HG02798 (cell line): ENCODE results near the gene PYROXD2.

Experiments used
- ATAC-seq: cut with Tn5 transposase; IDR thresholded peaks from one replicate; pipeline ENCODE4 v1.9.1; 2021; ENCODE audit warnings: mild to moderate bottlenecking; ENCODE audit not compliant: unreplicated experiment, poor library complexity

The PYROXD2 gene

GRCh38 chr10:98414932-98415730 lies at the start of gene PYROXD2:
Gene PYROXD2, minus strand, starts transcription at chr10:98415182. Its CDS starts 47 bp downstream, at chr10:98415135.
- ATAC-seq: no peak

- no peak for ATAC-seq
Observed at GRCh38 chr10:98463976-98464754, 49.2 kb upstream of the PYROXD2 start.

- no peak for ATAC-seq
Observed at GRCh38 chr10:98463016-98463415, 48.0 kb upstream of the PYROXD2 start.

GRCh38 chr10:98461500-98461842 lies 46.5 kb upstream of the PYROXD2 start:
- no peak for ATAC-seq

- ATAC-seq: no peak
Observed at GRCh38 chr10:98460837-98461499, 46.0 kb upstream of the PYROXD2 start.

GRCh38 chr10:98458809-98459784 lies 44.1 kb upstream of the PYROXD2 start:
- no peak for ATAC-seq

GRCh38 chr10:98457721-98458120 lies 42.7 kb upstream of the PYROXD2 start:
- no peak for ATAC-seq

GRCh38 chr10:98456686-98457482 lies 41.9 kb upstream of the PYROXD2 start:
- ATAC-seq: no peak

GRCh38 chr10:98456043-98456570 lies 41.1 kb upstream of the PYROXD2 start:
- no peak for ATAC-seq

GRCh38 chr10:98453729-98454128 lies 38.7 kb upstream of the PYROXD2 start:
- ATAC-seq: no peak

- no peak for ATAC-seq
Observed at GRCh38 chr10:98450618-98451017, 35.6 kb upstream of the PYROXD2 start.

- ATAC-seq: no peak
Observed at GRCh38 chr10:98449287-98449686, 34.3 kb upstream of the PYROXD2 start.

GRCh38 chr10:98446661-98447221 lies 31.8 kb upstream of the PYROXD2 start, which contains the start of gene HPS1:
Gene HPS1, minus strand, starts transcription at chr10:98446935. Its CDS starts 3,695 bp downstream, at chr10:98443240.
- ATAC-seq: peak; percentile 93

- peak; percentile 41 for ATAC-seq
Observed at GRCh38 chr10:98446151-98446660, 31.2 kb upstream of the PYROXD2 start.

GRCh38 chr10:98445200-98445812 lies 30.3 kb upstream of the PYROXD2 start:
- no peak for ATAC-seq

GRCh38 chr10:98444314-98445006 lies 29.5 kb upstream of the PYROXD2 start:
- ATAC-seq: no peak

GRCh38 chr10:98438715-98439114 lies 23.7 kb upstream of the PYROXD2 start:
- no peak for ATAC-seq
